GM18868 (cell line): ENCODE data around the gene INHBA.
A peak's percentile ranks its signal among the peaks of the same experiment; 100 is the strongest.

Experiments used
- ATAC-seq: cut with Tn5 transposase; IDR thresholded peaks from one replicate; pipeline ENCODE4 v1.9.1; 2021; ENCODE audit warnings: mild to moderate bottlenecking, moderate library complexity; ENCODE audit not compliant: unreplicated experiment

Gene INHBA

GRCh38 chr7:41711283-41712064 is 8.6 kb upstream of the INHBA start:
- no peak for ATAC-seq

- ATAC-seq: no peak
Measured at GRCh38 chr7:41710838-41711237, 7.9 kb upstream of the INHBA start.

- ATAC-seq: no peak
Measured at GRCh38 chr7:41709621-41710020, 6.7 kb upstream of the INHBA start.

GRCh38 chr7:41708581-41709358 is 5.9 kb upstream of the INHBA start:
- ATAC-seq: no peak

- ATAC-seq: no peak
Measured at GRCh38 chr7:41706228-41706930, 3.5 kb upstream of the INHBA start.

GRCh38 chr7:41705109-41705901 is 2.4 kb upstream of the INHBA start:
- ATAC-seq: peak; percentile 94

GRCh38 chr7:41701068-41701941 is 1.6 kb downstream of the INHBA start:
- ATAC-seq: no peak

- ATAC-seq: no peak
Measured at GRCh38 chr7:41700044-41700471, 2.8 kb downstream of the INHBA start.

- no peak for ATAC-seq
Measured at GRCh38 chr7:41699516-41699915, 3.4 kb downstream of the INHBA start.

- ATAC-seq: no peak
Measured at GRCh38 chr7:41698726-41699125, 4.2 kb downstream of the INHBA start.

- ATAC-seq: no peak
Measured at GRCh38 chr7:41698114-41698513, 4.8 kb downstream of the INHBA start.

GRCh38 chr7:41696323-41696916 is 6.5 kb downstream of the INHBA start:
- peak; percentile 38 for ATAC-seq

- no peak for ATAC-seq
Measured at GRCh38 chr7:41695661-41696322, 7.1 kb downstream of the INHBA start.

GRCh38 chr7:41694495-41694894 is 8.4 kb downstream of the INHBA start:
- no peak for ATAC-seq

GRCh38 chr7:41693150-41693997 is 9.5 kb downstream of the INHBA start:
- no peak for ATAC-seq

- ATAC-seq: no peak
Measured at GRCh38 chr7:41692251-41692650, 10.6 kb downstream of the INHBA start.

GRCh38 chr7:41691286-41692190 is 11.4 kb downstream of the INHBA start:
- ATAC-seq: no peak
